BLaER1 (cell line): Measurements from ENCODE around the gene FBXW11.
"Not testable (repeated sequence)": the region's sequence is repeated elsewhere in the genome, so short reads cannot be mapped to it uniquely, and the experiment has no call there.

Source experiments
- H3K27ac ChIP-seq: shearing (Covaris generic); formaldehyde crosslinking; 2 replicates; pipeline ENCODE4 v1.8.1; 2022
- H3K27me3 ChIP-seq: shearing (Covaris generic); formaldehyde crosslinking; 2 replicates; pipeline ENCODE4 v1.8.1; 2022
- H3K36me3 ChIP-seq: shearing (Covaris generic); formaldehyde crosslinking; 2 replicates; pipeline ENCODE4 v1.8.1; 2022
- H3K4me1 ChIP-seq: shearing (Covaris generic); formaldehyde crosslinking; 2 replicates; pipeline ENCODE4 v1.8.1; 2022
- H3K4me2 ChIP-seq: shearing (Covaris generic); formaldehyde crosslinking; 2 replicates; pipeline ENCODE4 v1.8.1; 2022
- H3K4me3 ChIP-seq: shearing (Covaris generic); formaldehyde crosslinking; 2 replicates; pipeline ENCODE4 v1.8.1; 2022
- H3K9ac ChIP-seq: shearing (Covaris generic); formaldehyde crosslinking; 2 replicates; pipeline ENCODE4 v1.8.1; 2022
- H3K9me3 ChIP-seq: shearing (Covaris generic); formaldehyde crosslinking; 2 replicates; pipeline ENCODE4 v1.8.1; 2022
- H4K20me1 ChIP-seq: shearing (Covaris generic); formaldehyde crosslinking; 2 replicates; pipeline ENCODE4 v1.8.1; 2022
- Cebpa-rat ChIP-seq: shearing (Covaris generic); IDR thresholded peaks from 2 replicates; pipeline ENCODE4 v1.8.1; 2022

Gene FBXW11

DNA sequence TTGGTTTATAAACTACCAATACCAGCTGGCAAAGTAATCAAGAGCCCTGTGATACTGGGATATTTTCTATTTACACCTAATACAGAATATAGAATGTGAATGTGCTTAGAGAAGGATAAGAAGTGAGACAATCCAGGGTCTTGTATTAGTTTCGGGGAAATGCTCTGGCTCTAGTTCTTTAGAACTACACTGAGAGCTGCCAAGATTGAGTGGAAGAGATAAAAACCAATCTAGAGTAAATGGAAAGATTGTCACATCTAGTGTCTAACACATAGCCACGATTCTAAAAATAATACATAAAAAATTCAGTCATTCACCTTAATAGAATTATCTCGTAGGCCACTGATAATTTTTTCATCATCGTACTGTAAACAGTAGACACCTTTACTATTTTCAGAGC, 115.3 kb downstream of the FBXW11 start:
- H3K36me3 ChIP-seq, result peaks cover 87% of the 10 kb centered on the region

DNA sequence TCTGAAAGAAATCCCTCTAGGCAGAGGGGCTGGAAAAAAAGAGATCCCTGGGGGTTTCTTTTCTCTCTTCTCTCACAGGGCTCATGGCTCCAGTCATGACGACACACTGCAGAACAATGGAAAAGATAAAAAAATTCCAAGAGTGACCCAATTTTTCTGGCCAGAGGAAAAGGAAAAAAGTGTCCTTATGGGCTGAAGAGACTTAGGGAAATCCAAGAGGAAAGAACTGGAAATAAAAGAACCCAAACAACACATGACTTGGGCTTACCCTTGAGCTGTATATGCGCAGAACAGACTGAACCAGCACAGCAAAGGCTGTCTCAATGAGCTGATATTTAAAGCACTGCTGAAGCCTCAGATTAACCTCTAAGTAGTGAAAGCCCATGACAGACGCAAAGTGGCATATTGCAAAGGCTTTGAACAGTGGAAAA, 118.4 kb downstream of the FBXW11 start:
- no peak overlapping the region for H3K4me2 ChIP-seq
- no peaks in the 10 kb centered on the region; the same call in 1 of the 2 replicates for H3K9me3 ChIP-seq
- no peaks in the 10 kb centered on the region for H3K4me1 ChIP-seq
- H3K9ac ChIP-seq, result no peak overlapping the region
- H3K27me3 ChIP-seq, result no peaks in the 10 kb centered on the region
- no peak overlapping the region for H3K27ac ChIP-seq
- no peak overlapping the region for H3K4me3 ChIP-seq
- H4K20me1 ChIP-seq, result peaks cover 29% of the 10 kb centered on the region; the same call in 1 of the 2 replicates
- TF ChIP-seq Cebpa-rat, result no peak
- peaks cover 83% of the 10 kb centered on the region for H3K36me3 ChIP-seq

More for the DNA sequence above, 115.3 kb downstream of the FBXW11 start:
- TF ChIP-seq Cebpa-rat, result no peak
- H3K4me2 ChIP-seq, result no peak overlapping the region
- no peaks in the 10 kb centered on the region for H3K27me3 ChIP-seq
- H3K27ac ChIP-seq, result no peak overlapping the region
- no peak overlapping the region for H3K9ac ChIP-seq
- peaks cover 59% of the 10 kb centered on the region for H4K20me1 ChIP-seq
- no peaks in the 10 kb centered on the region; the same call in 1 of the 2 replicates for H3K9me3 ChIP-seq
- H3K4me3 ChIP-seq, result no peak overlapping the region
- H3K4me1 ChIP-seq, result no peaks in the 10 kb centered on the region

DNA sequence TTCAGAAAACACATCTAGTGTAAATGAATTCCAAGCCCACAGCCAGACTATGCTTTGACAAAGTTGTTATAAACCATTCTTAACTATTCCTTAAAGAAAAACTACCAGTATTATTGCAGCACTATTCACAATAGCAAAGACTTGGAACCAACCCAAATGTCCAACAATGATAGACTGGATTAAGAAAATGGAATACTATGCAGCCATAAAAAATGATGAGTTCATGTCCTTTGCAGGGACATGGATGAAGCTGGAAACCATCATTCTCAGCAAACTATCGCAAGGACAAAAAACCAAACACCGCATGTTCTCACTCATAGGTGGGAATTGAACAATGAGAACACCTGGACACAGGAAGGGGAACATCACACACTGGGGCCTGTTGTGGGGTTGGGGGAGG, 120.4 kb downstream of the FBXW11 start:
- H3K4me1 ChIP-seq, H3K4me3 ChIP-seq, H3K9me3 ChIP-seq, H3K4me2 ChIP-seq, H3K27ac ChIP-seq, H3K27me3 ChIP-seq, H4K20me1 ChIP-seq, H3K9ac ChIP-seq: not testable (repeated sequence)
- peaks cover 72% of the 10 kb centered on the region for H3K36me3 ChIP-seq

DNA sequence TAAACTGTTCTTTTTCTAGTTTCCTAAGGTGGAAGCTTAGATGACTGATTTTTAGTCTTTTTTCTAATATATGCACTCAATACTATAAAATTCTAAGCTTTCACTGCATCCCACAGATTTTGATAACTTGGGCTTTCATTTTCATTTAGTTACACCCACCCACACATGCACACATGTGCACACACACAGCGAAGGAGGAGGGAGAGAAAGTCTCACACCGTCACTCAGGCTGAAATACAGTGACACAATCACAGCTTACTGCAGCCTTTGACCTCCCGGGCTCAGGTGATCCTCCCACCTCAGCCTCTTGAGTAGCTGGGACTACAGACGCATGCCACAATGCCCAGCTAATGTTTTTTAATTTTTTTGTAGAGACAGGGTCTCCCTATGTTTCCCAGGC, 124.3 kb downstream of the FBXW11 start:
- H3K36me3 ChIP-seq, result peaks cover 64% of the 10 kb centered on the region

DNA sequence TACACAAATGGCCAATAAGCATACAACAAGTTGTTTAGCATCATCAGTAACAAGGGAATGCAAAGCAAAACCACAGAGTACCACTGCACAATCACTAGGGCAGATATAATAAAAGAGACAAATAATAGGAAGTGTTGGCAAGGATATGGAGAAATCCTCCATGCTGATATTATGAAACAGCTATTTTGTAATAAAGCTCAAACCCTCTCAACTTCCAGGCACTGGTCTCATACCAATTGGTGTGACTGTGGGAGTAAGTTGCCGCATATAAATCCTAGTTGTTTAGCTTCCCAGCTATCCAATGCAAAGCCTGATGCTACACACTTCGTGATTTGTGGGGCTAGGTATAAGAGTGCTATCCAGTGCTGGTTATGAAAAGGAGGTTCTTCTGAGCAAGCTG, 132.2 kb downstream of the FBXW11 start:
- no peak for TF ChIP-seq Cebpa-rat
- peaks cover 94% of the 10 kb centered on the region for H3K36me3 ChIP-seq
- peaks cover 44% of the 10 kb centered on the region for H4K20me1 ChIP-seq
- no peaks in the 10 kb centered on the region for H3K27me3 ChIP-seq
- H3K9ac ChIP-seq, result no peak overlapping the region
- no peaks in the 10 kb centered on the region for H3K9me3 ChIP-seq
- no peak overlapping the region for H3K4me2 ChIP-seq
- H3K4me1 ChIP-seq, result no peaks in the 10 kb centered on the region
- H3K4me3 ChIP-seq, result no peak overlapping the region
- no peak overlapping the region for H3K27ac ChIP-seq

More for the DNA sequence above, 124.3 kb downstream of the FBXW11 start:
- Histone ChIP-seq H3K4me3 (no peak overlapping the region), H3K9ac (no peak overlapping the region), H3K27me3 (no peaks in the 10 kb centered on the region), H3K9me3 (no peaks in the 10 kb centered on the region; the same call in 1 of the 2 replicates), H3K27ac (no peak overlapping the region), H3K4me2 (no peak overlapping the region), H4K20me1 (no peaks in the 10 kb centered on the region), H3K4me1 (no peaks in the 10 kb centered on the region)
- no peak for TF ChIP-seq Cebpa-rat

DNA sequence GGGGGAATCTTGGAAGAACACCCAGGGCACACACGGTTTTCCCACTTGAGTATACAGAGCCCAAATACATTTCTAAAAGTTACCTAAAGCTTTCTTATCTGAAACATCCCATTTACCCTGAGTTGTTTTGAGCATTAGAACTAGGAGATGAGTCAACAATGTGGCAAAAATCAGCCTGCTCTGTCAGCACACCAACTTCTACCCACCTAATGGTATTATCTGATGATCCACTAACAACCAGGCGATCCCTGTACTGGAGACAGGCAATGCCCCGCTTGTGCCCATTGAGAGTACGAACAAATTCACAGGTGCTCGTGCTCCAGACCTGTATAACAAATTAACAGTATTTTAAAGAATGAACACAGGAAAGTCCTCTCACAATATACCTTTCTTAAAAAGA, 133.8 kb downstream of the FBXW11 start:
- H3K9me3 ChIP-seq, result no peaks in the 10 kb centered on the region
- no peak overlapping the region for H3K27ac ChIP-seq
- H4K20me1 ChIP-seq, result peaks cover 44% of the 10 kb centered on the region
- H3K4me2 ChIP-seq, result no peak overlapping the region
- peaks cover 96% of the 10 kb centered on the region for H3K36me3 ChIP-seq
- H3K4me3 ChIP-seq, result no peak overlapping the region
- no peak for TF ChIP-seq Cebpa-rat
- H3K4me1 ChIP-seq, result no peaks in the 10 kb centered on the region
- no peak overlapping the region for H3K9ac ChIP-seq
- no peaks in the 10 kb centered on the region for H3K27me3 ChIP-seq

DNA sequence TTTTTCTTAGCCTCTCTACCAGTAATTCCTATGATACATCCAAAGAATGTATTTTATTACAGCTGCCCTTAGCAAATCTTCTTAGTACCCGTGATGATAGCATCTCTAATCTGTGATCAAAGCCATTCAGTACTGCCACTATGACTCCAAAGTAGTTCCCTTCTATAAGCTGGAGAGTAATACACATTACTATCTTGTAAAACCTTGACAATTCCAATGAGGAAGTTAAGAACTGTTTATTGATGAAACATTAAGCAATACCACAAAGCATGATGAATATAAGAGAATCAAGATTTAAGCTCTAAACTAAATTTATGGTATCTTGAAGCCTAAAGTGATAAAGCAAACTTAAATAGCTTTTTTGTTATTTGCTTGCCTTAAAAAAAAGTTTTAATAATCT, 134.7 kb downstream of the FBXW11 start:
- peaks cover 95% of the 10 kb centered on the region for H3K36me3 ChIP-seq
- no peak overlapping the region for H3K9ac ChIP-seq
- no peak for TF ChIP-seq Cebpa-rat
- 0 out of 2 replicates have a peak, but pooled peaks cover 3% of the 10 kb centered on the region for H3K4me1 ChIP-seq
- H3K9me3 ChIP-seq, result no peaks in the 10 kb centered on the region
- H3K27ac ChIP-seq, result no peak overlapping the region
- H3K4me3 ChIP-seq, result no peak overlapping the region
- no peaks in the 10 kb centered on the region for H3K27me3 ChIP-seq
- no peak overlapping the region for H3K4me2 ChIP-seq
- H4K20me1 ChIP-seq, result peaks cover 44% of the 10 kb centered on the region

GRCh38 chr5:171869956-171870355, 136.5 kb downstream of the FBXW11 start:
- TF ChIP-seq Cebpa-rat, result no peak
- Histone ChIP-seq H3K27ac (no peak overlapping the region), H3K9me3 (no peaks in the 10 kb centered on the region), H3K36me3 (peaks cover 88% of the 10 kb centered on the region), H3K9ac (no peak overlapping the region), H3K4me2 (no peak overlapping the region), H4K20me1 (peaks cover 34% of the 10 kb centered on the region), H3K4me1 (peaks cover 17% of the 10 kb centered on the region), H3K4me3 (no peak overlapping the region), H3K27me3 (no peaks in the 10 kb centered on the region)

GRCh38 chr5:171868236-171868635, 138.2 kb downstream of the FBXW11 start:
- Histone ChIP-seq H3K4me1 (peaks cover 17% of the 10 kb centered on the region), H3K27me3 (no peaks in the 10 kb centered on the region), H3K36me3 (peaks cover 83% of the 10 kb centered on the region), H3K4me2 (no peak overlapping the region), H3K4me3 (no peak overlapping the region), H3K9ac (no peak overlapping the region), H3K9me3 (no peaks in the 10 kb centered on the region), H3K27ac (no peak overlapping the region), H4K20me1 (peaks cover 26% of the 10 kb centered on the region)
- no peak for TF ChIP-seq Cebpa-rat

DNA sequence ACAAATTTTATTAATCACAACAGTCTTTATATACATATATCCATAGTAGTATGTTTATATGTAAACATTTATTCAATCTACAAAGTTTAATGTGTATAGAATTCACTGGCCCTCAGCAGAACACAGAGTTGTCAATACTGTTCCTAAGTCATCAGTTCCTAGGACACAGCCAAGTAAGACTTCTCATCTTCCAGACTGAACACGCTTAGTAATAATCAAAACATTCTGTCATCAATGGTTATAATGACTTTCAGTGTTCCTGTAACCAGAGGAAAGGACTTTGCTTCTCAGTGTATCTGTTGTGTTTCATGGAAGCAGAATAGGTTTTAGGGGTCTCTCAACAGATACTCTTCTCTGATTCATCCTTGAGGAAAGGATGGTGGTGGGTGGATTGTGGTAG, 138.7 kb downstream of the FBXW11 start:
- Histone ChIP-seq H3K27me3 (no peaks in the 10 kb centered on the region), H3K4me2 (no peak overlapping the region), H3K4me1 (peaks cover 17% of the 10 kb centered on the region), H3K36me3 (peaks cover 83% of the 10 kb centered on the region), H3K27ac (no peak overlapping the region), H4K20me1 (peaks cover 22% of the 10 kb centered on the region), H3K9ac (no peak overlapping the region), H3K4me3 (no peak overlapping the region), H3K9me3 (no peaks in the 10 kb centered on the region)
- TF ChIP-seq Cebpa-rat, result no peak

DNA sequence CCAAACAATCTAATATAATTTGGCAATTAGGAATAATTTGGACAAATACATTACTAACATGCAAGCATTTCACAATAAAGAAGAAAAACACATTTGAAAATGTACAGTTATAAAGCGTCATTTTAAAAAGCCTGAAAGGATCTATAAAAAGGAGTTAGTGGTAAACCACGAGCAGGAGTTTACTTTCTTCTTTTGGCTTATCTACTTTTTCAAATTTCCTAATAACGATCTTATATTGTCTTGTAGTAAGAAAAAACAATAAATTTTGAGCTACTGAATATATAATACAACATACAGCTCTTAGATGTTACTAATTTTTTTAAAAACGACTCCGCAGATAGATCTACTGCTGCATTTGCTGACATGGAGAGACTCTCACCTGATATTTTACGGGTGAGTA, 141.0 kb downstream of the FBXW11 start:
- Histone ChIP-seq H3K4me1 (peaks cover 17% of the 10 kb centered on the region), H3K36me3 (peaks cover 82% of the 10 kb centered on the region), H3K4me2 (no peak overlapping the region)

More for the DNA sequence above, 141.0 kb downstream of the FBXW11 start:
- H3K27me3 ChIP-seq, result no peaks in the 10 kb centered on the region
- no peak overlapping the region for H3K27ac ChIP-seq
- no peak overlapping the region for H3K9ac ChIP-seq
- H3K9me3 ChIP-seq, result no peaks in the 10 kb centered on the region
- TF ChIP-seq Cebpa-rat, result no peak
- peaks cover 35% of the 10 kb centered on the region; the same call in 1 of the 2 replicates for H4K20me1 ChIP-seq
- no peak overlapping the region for H3K4me3 ChIP-seq
